Measurements from ENCODE around the gene MACROH2A2.

Gene MACROH2A2

DNA sequence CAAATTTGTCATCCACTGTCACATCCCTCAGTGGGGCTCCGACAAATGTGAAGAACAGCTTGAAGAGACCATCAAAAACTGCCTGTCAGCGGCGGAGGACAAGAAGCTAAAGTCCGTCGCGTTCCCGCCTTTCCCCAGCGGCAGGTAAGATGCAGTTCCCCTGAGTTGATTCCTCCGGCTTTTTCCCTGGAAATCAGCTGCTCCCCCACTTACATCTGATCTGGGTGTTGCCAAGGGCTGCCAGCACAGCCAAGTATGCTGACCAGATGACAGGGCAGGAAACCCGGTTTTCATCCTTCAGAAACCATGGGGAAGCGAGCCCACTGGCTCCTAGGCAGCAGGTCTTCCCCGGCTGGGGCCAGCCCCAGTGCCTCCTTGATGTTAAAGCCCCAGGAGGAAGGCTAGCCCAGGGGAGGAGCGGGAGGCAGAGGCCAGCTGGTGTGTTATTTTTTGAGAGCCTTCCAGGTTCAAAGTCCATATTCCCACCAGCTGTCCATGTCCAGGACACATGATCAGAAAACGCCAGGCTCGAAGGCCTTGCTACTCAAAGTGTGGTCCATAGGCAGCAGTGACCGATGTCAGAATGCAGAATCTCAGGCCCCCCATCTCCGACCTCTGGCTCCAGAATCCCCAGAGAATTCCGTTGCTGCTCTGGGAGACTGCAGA is 56.6 kb downstream of the MACROH2A2 start:
- POLR2A ChIA-PET = no interaction called here
- no peak for DNase-seq (ENCODE audit: extremely low spot score)
- CTCF ChIA-PET = interaction anchor here (0.6 to 0.7 kb wide), 2 partner anchors 278 to 323 kb away, joined by 3 read pairs; no protein-coding TSS in a partner anchor
- TF ChIP-seq LEF1 (IDR thresholded peaks at IDR 0.05; ENCODE audit: borderline replicate concordance) (no peak), BHLHE40 (IDR thresholded peaks at IDR 0.05; ENCODE audit: borderline replicate concordance) (no peak), ELF4 (IDR thresholded peaks at IDR 0.05) (no peak)

DNA sequence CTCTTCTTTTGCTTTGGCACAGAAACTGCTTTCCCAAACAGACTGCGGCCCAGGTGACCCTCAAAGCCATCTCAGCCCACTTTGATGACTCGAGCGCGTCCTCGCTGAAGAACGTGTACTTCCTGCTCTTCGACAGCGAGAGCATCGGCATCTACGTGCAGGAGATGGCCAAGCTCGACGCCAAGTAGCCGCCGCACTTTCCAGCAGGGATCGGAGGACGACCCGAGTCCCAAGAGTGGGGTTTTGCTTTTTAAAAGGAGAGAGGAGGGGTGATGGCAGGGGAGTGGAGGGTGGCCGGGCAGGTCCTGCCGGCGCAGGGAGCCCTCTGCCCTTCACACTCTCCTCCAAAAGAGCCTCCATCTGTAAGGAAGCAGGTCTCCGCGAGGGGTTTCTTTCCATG is 58.9 kb downstream of the MACROH2A2 start:
- no peak for DNase-seq (ENCODE audit: extremely low spot score)
- TF ChIP-seq, protein P1, sequence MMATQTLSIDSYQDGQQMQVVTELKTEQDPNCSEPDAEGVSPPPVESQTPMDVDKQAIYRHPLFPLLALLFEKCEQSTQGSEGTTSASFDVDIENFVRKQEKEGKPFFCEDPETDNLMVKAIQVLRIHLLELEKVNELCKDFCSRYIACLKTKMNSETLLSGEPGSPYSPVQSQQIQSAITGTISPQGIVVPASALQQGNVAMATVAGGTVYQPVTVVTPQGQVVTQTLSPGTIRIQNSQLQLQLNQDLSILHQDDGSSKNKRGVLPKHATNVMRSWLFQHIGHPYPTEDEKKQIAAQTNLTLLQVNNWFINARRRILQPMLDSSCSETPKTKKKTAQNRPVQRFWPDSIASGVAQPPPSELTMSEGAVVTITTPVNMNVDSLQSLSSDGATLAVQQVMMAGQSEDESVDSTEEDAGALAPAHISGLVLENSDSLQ (IDR thresholded peaks at IDR 0.05) = no peak
- TF ChIP-seq ZNF384 (IDR thresholded peaks at IDR 0.05) = no peak
- POLR2A ChIA-PET = no interaction called here
- CTCF ChIA-PET = no interaction called here

DNA sequence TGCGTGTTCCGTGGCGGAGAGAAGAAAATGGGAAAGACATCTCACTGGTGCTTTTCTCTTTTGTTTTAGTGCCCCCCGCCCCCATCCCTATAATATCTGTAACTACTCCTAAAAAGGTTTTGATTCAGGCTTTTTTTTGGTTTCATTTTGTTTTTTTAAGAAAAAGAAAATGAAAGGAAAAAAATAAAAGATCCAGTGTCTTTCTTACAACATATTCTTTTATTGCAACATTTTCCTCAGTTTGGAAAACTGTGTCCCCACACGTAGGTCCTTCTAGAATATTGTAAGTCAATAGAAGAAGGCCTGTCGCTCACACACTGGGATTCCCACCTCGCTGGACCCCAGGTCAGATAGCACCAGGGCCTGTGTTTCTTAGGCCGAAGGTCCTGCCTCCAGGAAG is 59.4 kb downstream of the MACROH2A2 start:
- no peak for DNase-seq (ENCODE audit: extremely low spot score)
- TF ChIP-seq HDGF (IDR thresholded peaks at IDR 0.05; ENCODE audit: borderline replicate concordance) (no peak), BHLHE40 (IDR thresholded peaks at IDR 0.05; ENCODE audit: borderline replicate concordance) (no peak), CTBP1 (IDR thresholded peaks at IDR 0.05; ENCODE audit: borderline replicate concordance) (no peak), SUZ12 (IDR thresholded peaks at IDR 0.05) (no peak), NFRKB (IDR thresholded peaks at IDR 0.05) (no peak), ARNT (IDR thresholded peaks at IDR 0.05) (no peak), LEF1 (IDR thresholded peaks at IDR 0.05; ENCODE audit: borderline replicate concordance) (no peak), FOXA1 (IDR thresholded peaks at IDR 0.05) (no peak), FOXK2 (IDR thresholded peaks at IDR 0.05) (no peak), L3MBTL2 (conservative IDR thresholded peaks at IDR 0.05) (no peak), ZNF384 (IDR thresholded peaks at IDR 0.05) (no peak), ELF4 (IDR thresholded peaks at IDR 0.05) (no peak)
- TF ChIP-seq, protein P1 (IDR thresholded peaks at IDR 0.05) = no peak
- ChIA-PET POLR2A (no interaction called here), CTCF (no interaction called here)

DNA sequence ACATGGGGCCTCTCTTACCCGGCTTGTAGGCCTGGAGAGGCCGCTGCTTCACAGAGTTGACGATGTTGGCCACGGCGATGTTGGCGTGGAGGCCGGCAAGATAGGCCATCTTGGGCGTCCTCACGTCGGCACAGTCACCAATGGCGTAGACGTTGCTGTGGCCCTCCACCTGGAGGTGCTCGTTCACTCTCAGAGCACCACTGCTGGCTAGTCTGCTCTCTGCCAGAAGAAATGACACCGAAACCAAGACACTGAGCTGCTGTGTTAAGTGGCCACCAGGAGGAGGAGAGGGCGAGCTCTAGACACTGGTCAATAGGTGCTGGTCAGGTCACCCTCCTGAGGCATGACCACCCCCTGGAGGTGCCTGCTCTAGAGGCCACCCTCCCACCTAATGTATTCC is 62.3 kb downstream of the MACROH2A2 start:
- ChIA-PET POLR2A (interaction anchor here (4.7 kb wide), 1 partner anchor 31 kb away, joined by 41 read pairs; the partner anchor contains the start of gene TYSND1), CTCF (interaction anchor here (1.2 to 2.6 kb wide), 5 partner anchors 8 to 138 kb away, joined by 3 to 24 read pairs (median 6); partner anchors contain the start of gene TYSND1)
- TF ChIP-seq BHLHE40 (IDR thresholded peaks at IDR 0.05; ENCODE audit: borderline replicate concordance) (no peak), ARNT (IDR thresholded peaks at IDR 0.05) (no peak), FOXK2 (IDR thresholded peaks at IDR 0.05) (no peak), SP1 (IDR thresholded peaks at IDR 0.05) (no peak), HDGF (IDR thresholded peaks at IDR 0.05; ENCODE audit: borderline replicate concordance) (no peak), CTBP1 (IDR thresholded peaks at IDR 0.05; ENCODE audit: borderline replicate concordance) (no peak), ZNF384 (IDR thresholded peaks at IDR 0.05) (no peak), FOXM1 (IDR thresholded peaks at IDR 0.05; ENCODE audit: borderline replicate concordance) (no peak), LEF1 (IDR thresholded peaks at IDR 0.05; ENCODE audit: borderline replicate concordance) (no peak), SUZ12 (IDR thresholded peaks at IDR 0.05) (no peak), TARDBP (IDR thresholded peaks at IDR 0.05) (no peak), FOXA1 (IDR thresholded peaks at IDR 0.05) (no peak), ELF4 (IDR thresholded peaks at IDR 0.05) (no peak), NFRKB (IDR thresholded peaks at IDR 0.05) (no peak)
- TF ChIP-seq, protein P1 (IDR thresholded peaks at IDR 0.05) = no peak
- DNase-seq (ENCODE audit: extremely low spot score) = no peak

DNA sequence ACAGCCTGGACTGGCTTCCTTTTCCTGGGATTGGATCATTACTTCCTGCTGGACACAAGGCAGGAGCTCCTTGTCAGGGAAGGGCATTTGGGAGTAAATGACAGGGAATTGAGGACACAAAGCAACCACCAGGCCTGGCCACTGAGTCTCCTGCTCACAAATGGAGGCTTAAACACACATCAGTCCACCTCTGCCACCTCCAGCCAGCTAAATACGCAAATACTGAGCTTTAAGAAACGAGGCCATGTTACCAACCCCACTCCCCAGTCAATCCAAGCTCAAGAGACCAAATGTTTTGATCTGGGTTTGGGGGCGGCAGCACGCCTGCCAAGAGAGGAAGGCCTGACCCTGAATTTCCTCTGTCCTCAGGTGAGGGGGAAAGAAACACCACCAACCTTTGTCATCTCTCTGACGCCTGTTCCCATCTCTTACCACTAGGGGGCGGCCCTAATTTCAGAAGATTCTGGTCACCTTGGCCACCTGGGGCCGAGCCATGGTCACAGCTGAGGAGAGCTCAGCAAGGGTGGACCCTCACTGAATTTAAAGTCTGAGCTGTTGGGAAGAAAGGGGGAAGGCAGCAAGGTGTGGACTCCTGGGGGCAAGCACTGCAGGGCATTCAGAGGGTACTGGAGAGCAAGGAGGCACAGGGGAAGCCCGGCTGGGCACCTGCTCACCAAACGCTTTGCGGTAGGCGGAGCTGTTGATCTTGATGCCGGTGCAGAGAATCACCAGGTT is 63.5 kb downstream of the MACROH2A2 start:
- no peak for TF ChIP-seq FOXK2 (IDR thresholded peaks at IDR 0.05)
- no peak for TF ChIP-seq TARDBP (IDR thresholded peaks at IDR 0.05)
- TF ChIP-seq BHLHE40 (IDR thresholded peaks at IDR 0.05; ENCODE audit: borderline replicate concordance) = no peak
- TF ChIP-seq ZNF384 (IDR thresholded peaks at IDR 0.05) = no peak
- no peak for TF ChIP-seq FOXA1 (IDR thresholded peaks at IDR 0.05)
- TF ChIP-seq ARNT (IDR thresholded peaks at IDR 0.05) = no peak
- no peak for TF ChIP-seq SP1 (IDR thresholded peaks at IDR 0.05)
- TF ChIP-seq ELF4 (IDR thresholded peaks at IDR 0.05) = no peak
- POLR2A ChIA-PET = interaction anchor here (1.6 to 4.7 kb wide), 2 partner anchors 30 to 55 kb away, joined by 5 to 41 read pairs; partner anchors contain the start of genes SAR1A and TYSND1
- CTCF ChIA-PET = interaction anchor here (0.6 to 2.6 kb wide), 18 partner anchors 9 to 1591 kb away, joined by 3 to 24 read pairs (median 4); partner anchors contain the start of genes MACROH2A2 and TYSND1
- peak; percentile 80 for DNase-seq (ENCODE audit: extremely low spot score)

DNA sequence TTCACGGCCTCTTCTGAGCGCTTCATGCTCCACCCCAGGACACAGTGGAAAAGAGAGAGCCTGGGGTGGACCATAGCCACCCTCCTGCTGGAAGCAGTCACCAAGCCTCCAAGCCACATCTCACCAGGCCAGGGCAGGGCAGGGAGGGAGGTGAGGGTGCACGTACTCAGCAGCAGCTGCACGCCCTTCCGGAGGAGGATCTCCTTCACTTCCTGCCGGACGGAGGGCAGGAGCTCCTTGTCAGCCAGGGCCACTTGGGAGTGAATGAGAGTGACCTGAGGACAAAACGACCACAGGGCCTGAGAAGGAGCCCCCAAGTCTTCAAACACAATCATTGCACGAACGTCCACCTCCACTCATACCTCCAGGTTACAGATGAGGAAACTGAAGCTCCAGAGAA is 65.0 kb downstream of the MACROH2A2 start:
- ChIA-PET CTCF (interaction anchor here (1.1 to 2.6 kb wide), 2 partner anchors 10 to 70 kb away, joined by 3 to 9 read pairs; no protein-coding TSS in a partner anchor), POLR2A (interaction anchor here (4.7 kb wide), 1 partner anchor 28 kb away, joined by 41 read pairs; the partner anchor contains the start of gene TYSND1)
- TF ChIP-seq L3MBTL2 (conservative IDR thresholded peaks at IDR 0.05) = no peak
- TF ChIP-seq LEF1 (IDR thresholded peaks at IDR 0.05; ENCODE audit: borderline replicate concordance) = no peak
- TF ChIP-seq FOXK2 (IDR thresholded peaks at IDR 0.05) = no peak
- TF ChIP-seq ELF4 (IDR thresholded peaks at IDR 0.05) = no peak
- TF ChIP-seq SUZ12 (IDR thresholded peaks at IDR 0.05) = no peak
- no peak for TF ChIP-seq FOXM1 (IDR thresholded peaks at IDR 0.05; ENCODE audit: borderline replicate concordance)
- TF ChIP-seq, protein P1 (IDR thresholded peaks at IDR 0.05) = no peak
- no peak for TF ChIP-seq ARNT (IDR thresholded peaks at IDR 0.05)
- no peak for DNase-seq (ENCODE audit: extremely low spot score)

All from HEK293T (cell line).